ENCODE data around the gene PHF21B. TPM values are rescaled to one million over a fixed set of nuclear protein-coding genes. Genes with fewer than 3 reads are reported as not detected.

Gene PHF21B
- total RNA-seq, 1 donor from 2014 or later = 6.7 TPM

DNA sequence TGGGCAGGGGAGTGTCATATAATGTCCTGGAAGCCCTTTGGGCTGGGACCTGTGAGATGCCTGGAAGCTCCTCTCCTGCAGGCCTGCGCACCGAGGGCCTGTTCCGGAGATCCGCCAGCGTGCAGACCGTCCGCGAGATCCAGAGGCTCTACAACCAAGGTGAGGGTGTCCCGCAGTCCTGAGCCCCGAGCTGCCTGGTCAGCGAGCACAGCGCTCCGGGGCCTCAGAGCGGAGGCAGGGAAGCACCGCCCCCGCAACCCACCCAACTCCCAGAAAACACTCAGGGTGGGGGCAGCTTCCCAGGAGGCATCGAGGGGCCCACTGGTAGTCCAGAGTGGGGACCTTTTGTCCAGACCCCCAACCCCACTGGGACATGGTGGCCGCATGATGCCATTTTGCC, 161.9 kb downstream of the PHF21B start:
- TF ChIP-seq EZH2 (IDR thresholded peaks at IDR 0.05) = no peak
- TF ChIP-seq EZH2phosphoT487 (IDR thresholded peaks at IDR 0.05) = no peak
- TF ChIP-seq CTCF (IDR thresholded peaks at IDR 0.05) = no peak
- no peaks in the 10 kb centered on the region for H3K79me2 ChIP-seq (ENCODE audit: low read depth)
- peaks cover 2% of the 10 kb centered on the region for H3K36me3 Mint-ChIP-seq
- no peaks in the 10 kb centered on the region for H3K9me3 ChIP-seq (ENCODE audit: low read depth)
- no peaks in the 10 kb centered on the region for H4K20me1 ChIP-seq (ENCODE audit: low read depth)
- H2AFZ ChIP-seq (replicated peaks) = no peak overlapping the region
- DNase-seq (ENCODE audit: low spot score) = no peak
- no peak overlapping the region for H3K4me2 ChIP-seq
- no peak overlapping the region for H3K27ac ChIP-seq
- no peak overlapping the region for H3K4me3 Mint-ChIP-seq
- peaks cover 5% of the 10 kb centered on the region for H3K27me3 Mint-ChIP-seq (ENCODE audit: insufficient read depth, low read depth)
- H3K36me3 ChIP-seq = no peaks in the 10 kb centered on the region
- no peaks in the 10 kb centered on the region for H3K4me1 ChIP-seq
- no peaks in the 10 kb centered on the region for H3K27me3 ChIP-seq
- peaks cover 9% of the 10 kb centered on the region for H3K9me3 Mint-ChIP-seq
- H3K27ac Mint-ChIP-seq = no peak overlapping the region
- H3K4me1 Mint-ChIP-seq = peaks cover 7% of the 10 kb centered on the region
- no peak overlapping the region for H3K9ac ChIP-seq
- H3F3A ChIP-seq (ENCODE audit: low read depth) = no peaks in the 10 kb centered on the region
- no peak overlapping the region for H3K4me3 ChIP-seq

- Histone ChIP-seq H3F3A (ENCODE audit: low read depth) (no peaks in the 10 kb centered on the region), H3K9me3 (ENCODE audit: low read depth) (no peaks in the 10 kb centered on the region), H2AFZ (replicated peaks) (no peak overlapping the region), H3K9ac (no peak overlapping the region), H3K4me2 (no peak overlapping the region), H3K79me2 (ENCODE audit: low read depth) (no peaks in the 10 kb centered on the region), H3K4me1 (no peaks in the 10 kb centered on the region), H3K27ac (no peak overlapping the region), H4K20me1 (ENCODE audit: low read depth) (no peaks in the 10 kb centered on the region), H3K4me3 (no peak overlapping the region), H3K36me3 (no peaks in the 10 kb centered on the region), H3K27me3 (no peaks in the 10 kb centered on the region)
- H3K27ac Mint-ChIP-seq = no peak overlapping the region
- H3K27me3 Mint-ChIP-seq (ENCODE audit: insufficient read depth, low read depth) = peaks cover 5% of the 10 kb centered on the region
- DNase-seq (ENCODE audit: low spot score) = no peak
- no peak overlapping the region for H3K4me3 Mint-ChIP-seq
- H3K9me3 Mint-ChIP-seq = peaks cover 7% of the 10 kb centered on the region
- TF ChIP-seq EZH2 (IDR thresholded peaks at IDR 0.05) = no peak
- TF ChIP-seq CTCF (IDR thresholded peaks at IDR 0.05) = no peak
- no peak for TF ChIP-seq EZH2phosphoT487 (IDR thresholded peaks at IDR 0.05)
- peaks cover under 1% of the 10 kb centered on the region for H3K36me3 Mint-ChIP-seq
- peaks cover 7% of the 10 kb centered on the region for H3K4me1 Mint-ChIP-seq
Measured at GRCh38 chr22:44847380-44847779, 162.4 kb downstream of the PHF21B start.

GRCh38 chr22:44846726-44847275, 163.0 kb downstream of the PHF21B start:
- DNase-seq (ENCODE audit: low spot score) = no peak
- Histone ChIP-seq H3K9me3 (ENCODE audit: low read depth) (no peaks in the 10 kb centered on the region), H3K36me3 (no peaks in the 10 kb centered on the region), H3K4me3 (no peak overlapping the region), H2AFZ (replicated peaks) (no peak overlapping the region), H3K9ac (no peak overlapping the region), H3K27me3 (no peaks in the 10 kb centered on the region), H3F3A (ENCODE audit: low read depth) (no peaks in the 10 kb centered on the region), H4K20me1 (ENCODE audit: low read depth) (no peaks in the 10 kb centered on the region), H3K4me2 (no peak overlapping the region), H3K79me2 (ENCODE audit: low read depth) (no peaks in the 10 kb centered on the region), H3K27ac (no peak overlapping the region), H3K4me1 (no peaks in the 10 kb centered on the region)
- Mint-ChIP-seq H3K4me1 (peaks cover 7% of the 10 kb centered on the region), H3K36me3 (no peaks in the 10 kb centered on the region), H3K27me3 (ENCODE audit: insufficient read depth, low read depth) (peaks cover 5% of the 10 kb centered on the region), H3K9me3 (peaks cover 7% of the 10 kb centered on the region), H3K4me3 (no peak overlapping the region), H3K27ac (no peak overlapping the region)
- TF ChIP-seq EZH2 (IDR thresholded peaks at IDR 0.05) (no peak), CTCF (IDR thresholded peaks at IDR 0.05) (no peak), EZH2phosphoT487 (IDR thresholded peaks at IDR 0.05) (no peak)

Data from neural progenitor cell (in vitro differentiated cells).